Gastrocnemius medialis (tissue), 4 donors: ENCODE measurements around the gene ANKRD2.

Experiments
- POLR2A ChIP-seq, 2 donors: fragments of 450-650 bp; IDR thresholded peaks; one replicate each; pipeline ENCODE4 v1.6.1; 2017; ENCODE audit warnings: antibody characterized with exemption in 2 of 2, mild to moderate bottlenecking in 2 of 2, moderate library complexity in 2 of 2
- TF ChIP-seq, protein P1 (sequence below), 5 experiments: fragments of 450-650 bp in 3 of 5; fragments of 200-600 bp in 2 of 5; sonication (generic) in 2 of 5; IDR thresholded peaks in 4 of 5; conservative IDR thresholded peaks in 1 of 5; 1 replicate in 4 of 5; 2 replicates in 1 of 5; pipeline ENCODE4 v1.5.1; 2016 to 2019; ENCODE audit warnings: antibody characterized with exemption in 5 of 5, mild to moderate bottlenecking in 3 of 5, moderate library complexity in 3 of 5

DNA sequence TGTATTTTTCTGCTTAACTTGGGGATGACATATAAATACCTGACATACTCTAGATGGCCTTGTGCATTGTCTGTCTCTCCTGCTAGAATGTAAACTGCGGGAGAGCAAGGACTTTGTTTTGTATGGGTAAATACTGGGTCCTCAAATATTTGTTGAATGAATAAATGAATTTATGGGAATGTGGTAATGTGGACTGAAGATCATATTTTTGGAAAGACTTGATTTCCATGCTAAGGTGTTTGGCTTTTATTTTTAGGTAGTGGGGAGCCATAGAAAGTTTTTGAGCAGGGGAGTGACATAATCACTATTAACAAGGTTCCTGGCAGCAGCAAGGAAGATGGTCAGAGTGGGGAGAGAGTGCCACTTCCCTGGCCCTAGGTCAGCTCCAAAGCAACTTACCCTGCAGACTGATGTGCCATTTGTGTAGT, 46.9 kb upstream of the ANKRD2 start:
- TF ChIP-seq, protein P1, sequence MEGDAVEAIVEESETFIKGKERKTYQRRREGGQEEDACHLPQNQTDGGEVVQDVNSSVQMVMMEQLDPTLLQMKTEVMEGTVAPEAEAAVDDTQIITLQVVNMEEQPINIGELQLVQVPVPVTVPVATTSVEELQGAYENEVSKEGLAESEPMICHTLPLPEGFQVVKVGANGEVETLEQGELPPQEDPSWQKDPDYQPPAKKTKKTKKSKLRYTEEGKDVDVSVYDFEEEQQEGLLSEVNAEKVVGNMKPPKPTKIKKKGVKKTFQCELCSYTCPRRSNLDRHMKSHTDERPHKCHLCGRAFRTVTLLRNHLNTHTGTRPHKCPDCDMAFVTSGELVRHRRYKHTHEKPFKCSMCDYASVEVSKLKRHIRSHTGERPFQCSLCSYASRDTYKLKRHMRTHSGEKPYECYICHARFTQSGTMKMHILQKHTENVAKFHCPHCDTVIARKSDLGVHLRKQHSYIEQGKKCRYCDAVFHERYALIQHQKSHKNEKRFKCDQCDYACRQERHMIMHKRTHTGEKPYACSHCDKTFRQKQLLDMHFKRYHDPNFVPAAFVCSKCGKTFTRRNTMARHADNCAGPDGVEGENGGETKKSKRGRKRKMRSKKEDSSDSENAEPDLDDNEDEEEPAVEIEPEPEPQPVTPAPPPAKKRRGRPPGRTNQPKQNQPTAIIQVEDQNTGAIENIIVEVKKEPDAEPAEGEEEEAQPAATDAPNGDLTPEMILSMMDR (IDR thresholded peaks at IDR 0.05 in 4 of 5, conservative IDR thresholded peaks at IDR 0.05 in 1 of 5) = no peak
- TF ChIP-seq POLR2A (IDR thresholded peaks at IDR 0.05) = no peak
